Stimulated activated CD8-positive, alpha-beta memory T cell treated with anti-CD3 and anti-CD28 coated beads, Interleukin-4, amount 100 ng/mL, for 4 hours (primary cell): ENCODE data around the gene MVP.
"Not testable (repeated sequence)": the region's sequence is repeated elsewhere in the genome, so short reads cannot be mapped to it uniquely, and the experiment has no call there.

Source experiments
- DNase-seq, 2 donors: peaks; one replicate each; pipeline ENCODE4 v3.0.0-alpha.2; 2020; ENCODE audit warnings: low read depth in 2 of 2, low spot score in 1 of 2

Gene MVP

GRCh38 chr16:29869067-29869466, 48.8 kb downstream of the MVP start:
- DNase-seq: not testable (repeated sequence)

- DNase-seq: no peak
Observed at GRCh38 chr16:29871822-29872546, 51.7 kb downstream of the MVP start.

- no peak for DNase-seq
Observed at GRCh38 chr16:29873319-29873718, 53.1 kb downstream of the MVP start.

GRCh38 chr16:29875206-29875605, 54.9 kb downstream of the MVP start:
- no peak for DNase-seq

- no peak for DNase-seq
Observed at GRCh38 chr16:29876217-29876593, 55.9 kb downstream of the MVP start.

- DNase-seq: no peak
Observed at GRCh38 chr16:29876594-29877249, 56.5 kb downstream of the MVP start.

GRCh38 chr16:29877266-29877961, 57.2 kb downstream of the MVP start:
- no peak for DNase-seq

GRCh38 chr16:29878172-29878571, 57.9 kb downstream of the MVP start:
- no peak for DNase-seq

GRCh38 chr16:29881050-29881449, 60.8 kb downstream of the MVP start:
- DNase-seq: no peak

GRCh38 chr16:29883987-29884386, 63.7 kb downstream of the MVP start:
- DNase-seq: no peak

GRCh38 chr16:29889372-29889771, 69.1 kb downstream of the MVP start:
- not testable (repeated sequence) for DNase-seq

GRCh38 chr16:29891525-29892457, 71.5 kb downstream of the MVP start:
- no peak for DNase-seq

GRCh38 chr16:29892458-29892813, 72.2 kb downstream of the MVP start:
- no peak for DNase-seq

- no peak for DNase-seq
Observed at GRCh38 chr16:29893553-29893952, 73.3 kb downstream of the MVP start.

- DNase-seq: no peak
Observed at GRCh38 chr16:29894352-29894751, 74.1 kb downstream of the MVP start.

- no peak for DNase-seq
Observed at GRCh38 chr16:29896841-29897240, 76.6 kb downstream of the MVP start.

GRCh38 chr16:29897333-29897732, 77.1 kb downstream of the MVP start:
- DNase-seq: no peak
